Immature natural killer cell (primary cell): ENCODE data around the gene ID3. TPM values are rescaled to one million over a fixed set of nuclear protein-coding genes. Genes with fewer than 3 reads are reported as not detected.

Experiments
- polyA plus RNA-seq, 3 donors: library from polyadenylated mRNA; unstranded; fragments of 300-500 nt; fragmentation: Illumina TruSeq; gene quantifications; one replicate each; pipeline ENCODE4 v1.2.3, GENCODE V29; 2021

Gene ID3
- polyA plus RNA-seq, 3 donors from 2014 or later: 0.28 to 2.5 TPM; not detected in 1

Other genes with a start within 250 kb of the ID3 start
- 100 to 1,000 TPM; 133 to 212 (median 158) TPM for gene HNRNPR, start 215.2 kb downstream of the ID3 start, polyA plus RNA-seq
- gene ZNF436, start 189.7 kb downstream of the ID3 start, polyA plus RNA-seq: 1 to 10 TPM in 1 of 3 donors, under 1 TPM in 1, not detected in 1; 0.60 to 5.4 TPM
- 1 to 10 TPM in 2 of 3 donors, under 1 TPM in 1; 0.71 to 2.4 (median 1.1) TPM for gene TCEA3, start 134.8 kb downstream of the ID3 start, polyA plus RNA-seq
- gene ASAP3, start 75.3 kb downstream of the ID3 start, polyA plus RNA-seq: not detected
- gene E2F2, start 28.3 kb downstream of the ID3 start, polyA plus RNA-seq: 1 to 10 TPM in 2 of 3 donors, under 1 TPM in 1; 0.28 to 1.3 (median 1.2) TPM
- 100 to 1,000 TPM; 524 to 763 (median 531) TPM for gene RPL11, start 132.3 kb upstream of the ID3 start, polyA plus RNA-seq
- gene ELOA, start 184.0 kb upstream of the ID3 start, polyA plus RNA-seq: 10 to 100 TPM; 16.4 to 30.3 (median 19.1) TPM
- gene PITHD1, start 218.9 kb upstream of the ID3 start, polyA plus RNA-seq: 10 to 100 TPM; 62.5 to 89.2 (median 82.4) TPM
- gene LYPLA2, start 231.6 kb upstream of the ID3 start, polyA plus RNA-seq: 100 to 1,000 TPM in 2 of 3 donors, 10 to 100 TPM in 1; 91.9 to 142 (median 117) TPM
- 10 to 100 TPM; 31.2 to 52.9 (median 39.9) TPM for gene GALE, start 241.3 kb upstream of the ID3 start, polyA plus RNA-seq